GM21576 (cell line): Measurements from ENCODE around the gene ST3GAL3.

Experiments
- ATAC-seq: cut with Tn5 transposase; IDR thresholded peaks from one replicate; pipeline ENCODE4 v1.9.1; 2021; ENCODE audit warnings: mild to moderate bottlenecking, moderate library complexity; ENCODE audit not compliant: unreplicated experiment

Gene ST3GAL3

GRCh38 chr1:43783671-43784205, 76.4 kb downstream of the ST3GAL3 start:
- no peak for ATAC-seq

GRCh38 chr1:43786201-43786958, 79.0 kb downstream of the ST3GAL3 start:
- ATAC-seq, result no peak

DNA sequence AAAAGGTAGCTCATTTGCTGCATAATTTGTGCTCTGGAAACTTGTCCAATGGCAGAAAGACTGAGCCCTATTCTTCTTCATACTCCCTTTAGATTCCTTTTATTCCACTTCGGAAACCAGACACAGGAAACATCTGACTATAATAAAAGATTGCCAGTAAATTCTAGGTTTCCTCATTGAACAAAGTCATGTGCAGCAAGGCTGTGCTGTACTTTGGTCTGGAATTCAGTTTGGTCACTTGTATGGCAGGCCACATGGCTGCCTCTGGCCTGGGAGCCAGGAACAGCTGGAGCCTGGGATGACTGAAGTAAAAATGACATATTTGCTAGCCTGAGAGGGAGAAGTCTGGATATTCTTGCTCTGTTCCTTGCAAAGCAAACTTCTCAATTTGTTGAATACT, 79.6 kb downstream of the ST3GAL3 start:
- ATAC-seq, result no peak

- ATAC-seq, result no peak
These were observed 82.5 kb downstream of the ST3GAL3 start for GRCh38 chr1:43789604-43790550.

DNA sequence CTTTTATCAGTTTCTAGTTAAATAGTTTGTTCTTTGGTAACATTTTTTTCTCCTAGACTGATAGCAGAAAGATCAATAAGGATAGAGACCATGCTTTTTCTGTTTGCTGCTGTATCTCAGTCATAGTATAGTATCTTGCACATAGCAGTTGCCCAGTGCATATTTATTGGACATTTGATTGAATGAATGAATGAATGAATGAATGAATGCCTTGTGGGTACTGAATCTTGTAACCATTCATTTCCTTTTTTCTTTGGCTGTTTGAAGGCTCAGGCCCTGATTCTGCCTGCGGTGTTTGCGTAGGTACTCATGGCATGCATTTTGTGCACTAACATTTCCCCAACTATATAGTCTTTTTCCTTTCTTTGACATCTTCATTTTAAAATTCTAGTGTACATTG, 83.9 kb downstream of the ST3GAL3 start:
- no peak for ATAC-seq

- ATAC-seq, result no peak
These were observed 88.8 kb downstream of the ST3GAL3 start for GRCh38 chr1:43796111-43796581.

GRCh38 chr1:43797891-43798290, 90.6 kb downstream of the ST3GAL3 start:
- ATAC-seq, result no peak

- ATAC-seq, result no peak
These were observed 92.6 kb downstream of the ST3GAL3 start for GRCh38 chr1:43799656-43800635.

DNA sequence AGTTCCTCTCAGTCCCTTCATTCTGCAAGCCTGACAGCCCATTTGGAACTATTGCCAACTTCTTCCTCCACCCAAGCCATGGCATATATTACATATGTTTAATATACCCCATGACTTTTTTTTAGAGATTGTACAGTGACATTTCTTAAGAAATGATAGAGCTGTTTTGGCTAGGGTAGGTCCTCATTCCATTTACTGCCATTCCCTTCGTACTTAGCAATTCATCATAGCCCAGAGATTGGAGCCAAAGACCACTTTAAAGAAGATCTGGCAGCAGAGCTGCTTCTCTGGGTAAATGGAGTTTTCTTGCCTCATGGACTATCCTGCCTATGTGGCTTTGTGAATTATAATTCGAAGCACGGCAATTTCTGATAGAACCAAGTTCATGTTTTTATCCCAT, 93.4 kb downstream of the ST3GAL3 start:
- no peak for ATAC-seq

DNA sequence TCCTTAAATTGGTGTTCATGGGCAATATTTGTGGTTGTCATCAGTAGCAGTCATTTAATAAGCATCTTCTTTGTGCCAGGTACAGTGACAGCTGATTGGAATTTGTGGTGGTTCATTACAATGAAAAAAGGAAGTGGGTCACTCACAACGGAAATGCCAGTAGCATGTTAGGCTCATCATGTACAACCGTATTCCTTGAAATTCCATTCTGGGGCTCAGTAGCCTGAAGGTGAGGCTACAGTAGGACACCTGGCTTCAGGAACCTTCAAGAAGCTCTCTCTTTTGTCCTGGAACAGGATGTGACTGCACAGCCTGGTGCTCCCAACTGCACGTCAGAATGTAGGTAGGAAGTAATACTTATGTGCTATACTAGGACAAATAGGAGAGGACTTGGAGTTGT, 93.9 kb downstream of the ST3GAL3 start:
- ATAC-seq, result no peak

DNA sequence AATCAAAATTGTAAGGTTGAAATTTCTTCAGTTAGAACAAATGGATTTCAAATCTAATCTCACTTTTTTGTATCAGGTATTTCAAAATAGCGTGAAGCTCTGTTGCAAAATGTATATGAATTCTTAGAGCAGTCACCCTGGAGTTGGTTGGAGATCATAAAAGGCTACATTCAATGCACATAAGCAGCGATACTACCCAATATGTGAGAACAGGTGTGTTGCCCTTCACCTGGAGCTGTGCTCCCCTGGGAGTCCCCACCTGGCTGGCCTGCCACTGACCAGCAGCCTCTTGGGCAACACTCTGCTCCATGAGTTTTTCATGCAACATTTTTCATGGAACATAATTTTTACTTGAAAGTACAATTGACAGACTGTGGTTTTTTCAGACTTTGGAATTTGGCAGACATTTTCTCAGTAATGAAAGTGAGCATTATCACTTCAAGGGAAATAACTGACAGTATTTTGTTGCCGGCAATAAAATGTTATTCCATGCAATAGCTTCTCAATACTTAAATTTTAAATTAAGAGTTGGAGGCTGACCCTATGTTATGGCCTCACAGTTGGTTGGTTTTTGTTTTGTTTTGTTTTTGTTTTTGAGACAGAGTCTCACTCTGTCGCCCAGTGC, 95.1 kb downstream of the ST3GAL3 start:
- no peak for ATAC-seq

GRCh38 chr1:43803105-43803504, 95.8 kb downstream of the ST3GAL3 start:
- no peak for ATAC-seq

- ATAC-seq, result no peak
These were observed 96.3 kb downstream of the ST3GAL3 start for GRCh38 chr1:43803646-43804045.

DNA sequence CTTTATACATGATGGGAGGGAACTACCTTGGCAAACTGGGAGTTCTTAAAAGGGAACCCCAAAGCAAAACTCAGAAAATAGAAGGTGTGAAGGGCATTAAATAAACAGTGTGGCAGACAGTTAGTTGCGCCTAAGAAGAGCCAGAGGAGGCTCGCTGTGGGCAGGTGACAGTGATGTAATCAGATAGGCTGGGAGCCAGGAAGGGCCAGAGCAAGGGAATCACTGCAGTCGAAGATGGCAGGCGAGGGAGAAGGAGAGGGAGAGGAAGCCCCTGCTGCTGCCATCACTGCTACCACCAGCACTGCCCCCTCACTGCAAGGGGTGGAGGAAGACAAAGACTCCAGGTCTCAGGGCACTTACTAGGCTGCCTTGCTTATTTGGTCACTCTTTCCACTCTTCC, 97.2 kb downstream of the ST3GAL3 start:
- ATAC-seq, result no peak

GRCh38 chr1:43805340-43805739, 98.0 kb downstream of the ST3GAL3 start:
- no peak for ATAC-seq

- ATAC-seq, result no peak
These were observed 98.8 kb downstream of the ST3GAL3 start for GRCh38 chr1:43806183-43806582.

DNA sequence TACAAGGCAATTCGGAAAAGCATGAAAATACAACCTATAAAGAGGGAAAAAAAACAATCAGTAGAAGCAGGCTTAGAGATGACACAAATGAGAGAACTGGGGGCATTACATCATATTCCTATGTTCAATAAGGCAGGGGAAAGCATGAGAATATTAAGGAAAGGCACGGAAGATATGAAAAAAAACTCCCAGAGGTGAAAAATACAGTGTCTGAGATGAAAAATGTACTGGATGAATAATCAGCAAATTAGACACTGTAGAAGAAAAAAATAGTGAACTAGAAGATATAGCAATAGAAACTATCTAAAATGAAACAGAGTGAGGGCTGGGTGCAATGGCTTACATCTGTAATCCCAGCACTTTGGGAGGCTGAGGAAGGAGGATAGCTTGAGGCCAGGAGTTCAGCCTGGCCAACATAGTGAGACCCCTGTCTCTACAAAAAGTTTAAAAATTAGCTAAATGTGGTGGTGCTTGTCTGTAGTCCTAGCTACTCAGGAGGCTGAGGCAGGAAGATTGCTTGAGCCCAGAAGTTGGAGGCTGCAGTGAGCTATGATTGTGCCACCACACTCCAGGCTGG, 101.8 kb downstream of the ST3GAL3 start:
- no peak for ATAC-seq

- ATAC-seq, result no peak
These were observed 105.2 kb downstream of the ST3GAL3 start for GRCh38 chr1:43812579-43812978.

- ATAC-seq, result no peak
These were observed 107.1 kb downstream of the ST3GAL3 start for GRCh38 chr1:43814401-43814800.
